DOHH2 (cell line): ENCODE measurements around the gene EVC2.

Experiments used
- H3F3A ChIP-seq: fragments of 200-600 bp; sonication (generic), shearing (Covaris generic); 2 replicates; pipeline ENCODE4 v1.6.0; 2016; ENCODE audit warnings: antibody characterized with exemption, mild to moderate bottlenecking; ENCODE audit not compliant: control insufficient read depth, insufficient read depth
- H3K27ac ChIP-seq: fragments of 200-600 bp; sonication (generic); 2 replicates; pipeline ENCODE4 v1.5.1; 2014; ENCODE audit warnings: low read depth, mild to moderate bottlenecking, low read length, moderate library complexity
- H3K27me3 ChIP-seq: fragments of 200-600 bp; sonication (generic); 2 replicates; pipeline ENCODE4 v1.6.1; 2014; ENCODE audit warnings: mild to moderate bottlenecking, low read length, mixed read lengths; ENCODE audit not compliant: control insufficient read depth
- H3K36me3 ChIP-seq: fragments of 200-600 bp; sonication (generic); 2 replicates; pipeline ENCODE4 v1.6.1; 2014; ENCODE audit warnings: mild to moderate bottlenecking, low read length, moderate library complexity, mixed read lengths; ENCODE audit not compliant: control insufficient read depth
- H3K4me1 ChIP-seq: fragments of 200-600 bp; sonication (generic); 2 replicates; pipeline ENCODE4 v1.6.1; 2014; ENCODE audit warnings: mild to moderate bottlenecking, low read length, mixed read lengths; ENCODE audit not compliant: control insufficient read depth
- H3K4me2 ChIP-seq: fragments of 200-600 bp; sonication (generic); 2 replicates; pipeline ENCODE4 v1.6.0; 2014; ENCODE audit warnings: mild to moderate bottlenecking, low read length, moderate library complexity
- H3K4me3 ChIP-seq: fragments of 200-600 bp; sonication (generic); 2 replicates; pipeline ENCODE4 v1.5.1; 2014; ENCODE audit warnings: mild to moderate bottlenecking, low read length, mixed read lengths
- H3K79me2 ChIP-seq: fragments of 200-600 bp; sonication (generic); 2 replicates; pipeline ENCODE4 v1.6.1; 2014; ENCODE audit warnings: mild to moderate bottlenecking, low read length, mixed read lengths; ENCODE audit not compliant: control insufficient read depth
- H3K9me2 ChIP-seq: fragments of 200-600 bp; sonication (generic); replicated peaks from 2 replicates; pipeline ENCODE4 v1.6.1; 2014; ENCODE audit warnings: mild to moderate bottlenecking, low read length, mixed read lengths; ENCODE audit not compliant: control insufficient read depth
- H3K9me3 ChIP-seq: fragments of 200-600 bp; sonication (generic); 2 replicates; pipeline ENCODE4 v1.6.1; 2014; ENCODE audit warnings: antibody characterized with exemption, low read length, mixed read lengths; ENCODE audit not compliant: control insufficient read depth, insufficient read depth
- H4K20me1 ChIP-seq: fragments of 200-600 bp; sonication (generic); 2 replicates; pipeline ENCODE4 v1.6.0; 2014; ENCODE audit warnings: low read depth, mild to moderate bottlenecking, antibody characterized with exemption, low read length, moderate library complexity; ENCODE audit not compliant: control insufficient read depth, insufficient read depth
- EZH2phosphoT487 ChIP-seq: fragments of 200-600 bp; sonication (generic); IDR thresholded peaks from 2 replicates; pipeline ENCODE4 v1.6.1; 2017; ENCODE audit warnings: borderline replicate concordance, mild to moderate bottlenecking, antibody characterized with exemption, low read length, moderate library complexity, mixed read lengths
- TF ChIP-seq, protein P1 (sequence below): fragments of 200-600 bp; sonication (generic); IDR thresholded peaks from one replicate; pipeline ENCODE4 v1.5.1; 2014; ENCODE audit warnings: antibody characterized with exemption, mild to moderate bottlenecking, low read depth, low read length; ENCODE audit not compliant: poor library complexity, severe bottlenecking

The EVC2 gene

DNA sequence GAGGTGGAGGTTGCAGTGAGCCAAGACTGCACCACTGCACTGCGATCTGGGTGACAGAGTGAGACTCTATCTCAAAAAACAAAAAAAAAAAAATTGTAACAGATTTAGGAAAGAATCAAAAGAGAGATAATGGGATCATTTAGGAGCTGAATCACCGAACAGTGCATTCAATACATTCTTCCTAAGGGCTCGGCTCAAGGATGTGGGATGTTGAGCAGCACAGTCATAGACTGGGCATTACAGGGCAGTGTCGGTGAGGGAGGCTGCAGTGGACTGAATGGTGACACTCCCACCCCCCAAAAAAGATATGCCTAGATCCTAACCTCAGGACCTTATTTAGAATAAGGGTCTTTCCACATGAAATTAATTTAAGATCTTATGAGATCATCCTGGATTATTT is 70.0 kb downstream of the EVC2 start:
- H3K79me2 ChIP-seq, result no peaks in the 10 kb centered on the region
- H3K9me3 ChIP-seq, result no peaks in the 10 kb centered on the region
- no peak overlapping the region for H3K27ac ChIP-seq
- no peaks in the 10 kb centered on the region for H3K4me1 ChIP-seq
- no peak overlapping the region for H3K4me2 ChIP-seq
- no peaks in the 10 kb centered on the region for H3K36me3 ChIP-seq
- TF ChIP-seq, protein P1, sequence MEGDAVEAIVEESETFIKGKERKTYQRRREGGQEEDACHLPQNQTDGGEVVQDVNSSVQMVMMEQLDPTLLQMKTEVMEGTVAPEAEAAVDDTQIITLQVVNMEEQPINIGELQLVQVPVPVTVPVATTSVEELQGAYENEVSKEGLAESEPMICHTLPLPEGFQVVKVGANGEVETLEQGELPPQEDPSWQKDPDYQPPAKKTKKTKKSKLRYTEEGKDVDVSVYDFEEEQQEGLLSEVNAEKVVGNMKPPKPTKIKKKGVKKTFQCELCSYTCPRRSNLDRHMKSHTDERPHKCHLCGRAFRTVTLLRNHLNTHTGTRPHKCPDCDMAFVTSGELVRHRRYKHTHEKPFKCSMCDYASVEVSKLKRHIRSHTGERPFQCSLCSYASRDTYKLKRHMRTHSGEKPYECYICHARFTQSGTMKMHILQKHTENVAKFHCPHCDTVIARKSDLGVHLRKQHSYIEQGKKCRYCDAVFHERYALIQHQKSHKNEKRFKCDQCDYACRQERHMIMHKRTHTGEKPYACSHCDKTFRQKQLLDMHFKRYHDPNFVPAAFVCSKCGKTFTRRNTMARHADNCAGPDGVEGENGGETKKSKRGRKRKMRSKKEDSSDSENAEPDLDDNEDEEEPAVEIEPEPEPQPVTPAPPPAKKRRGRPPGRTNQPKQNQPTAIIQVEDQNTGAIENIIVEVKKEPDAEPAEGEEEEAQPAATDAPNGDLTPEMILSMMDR, result no peak
- TF ChIP-seq EZH2phosphoT487, result no peak
- H4K20me1 ChIP-seq, result no peaks in the 10 kb centered on the region
- H3K9me2 ChIP-seq, result no peaks in the 10 kb centered on the region
- no peak overlapping the region for H3K4me3 ChIP-seq
- no peaks in the 10 kb centered on the region for H3K27me3 ChIP-seq
- no peaks in the 10 kb centered on the region for H3F3A ChIP-seq

DNA sequence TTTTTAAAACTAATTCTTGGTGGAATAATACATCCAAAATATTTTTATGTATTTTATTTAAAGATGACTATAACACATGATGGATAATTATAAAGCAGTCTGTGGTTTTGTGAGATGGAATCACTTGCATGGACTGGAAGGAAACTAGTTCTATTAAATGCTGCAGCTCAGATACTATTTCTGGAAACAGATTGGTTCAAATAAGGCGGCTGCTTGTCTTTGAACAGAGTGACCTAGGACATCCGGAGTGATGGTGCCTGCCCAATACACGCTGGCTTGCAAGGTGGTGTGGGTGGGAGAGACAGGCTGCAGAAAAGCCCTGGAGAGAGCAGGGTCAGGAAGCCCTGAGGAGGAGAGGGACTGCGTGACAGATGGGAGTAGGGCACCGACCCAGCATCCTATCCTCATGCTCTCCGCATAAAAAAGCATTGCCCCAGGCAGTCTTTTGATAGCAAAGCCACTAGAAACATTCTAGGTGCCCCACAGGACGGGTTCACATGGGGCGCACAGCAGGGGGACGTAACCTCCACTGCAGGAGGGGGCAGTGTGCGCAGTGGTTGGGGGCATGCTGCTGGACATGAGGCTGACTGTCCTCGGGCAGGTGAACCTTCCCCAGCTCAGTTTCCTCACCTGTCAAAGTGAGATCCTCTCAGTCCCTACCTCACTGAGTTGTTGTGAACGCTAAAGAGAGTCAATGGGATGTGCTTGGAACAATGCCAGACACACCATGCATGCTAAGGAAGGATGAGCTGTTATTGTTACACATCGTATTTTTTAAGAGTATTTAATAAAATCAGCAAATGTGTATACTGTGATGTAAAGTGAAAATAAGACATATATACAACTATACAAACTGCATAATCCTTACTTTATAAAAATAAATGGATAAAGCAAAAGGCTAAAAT is 71.3 kb downstream of the EVC2 start:
- Histone ChIP-seq H3K36me3 (no peaks in the 10 kb centered on the region), H3K79me2 (no peaks in the 10 kb centered on the region), H3K27me3 (no peaks in the 10 kb centered on the region), H3K4me1 (no peaks in the 10 kb centered on the region), H3K27ac (no peak overlapping the region), H3K9me2 (no peaks in the 10 kb centered on the region), H4K20me1 (no peaks in the 10 kb centered on the region), H3F3A (no peaks in the 10 kb centered on the region), H3K4me2 (no peak overlapping the region), H3K9me3 (no peaks in the 10 kb centered on the region), H3K4me3 (no peak overlapping the region)
- TF ChIP-seq, protein P1, result no peak
- no peak for TF ChIP-seq EZH2phosphoT487

DNA sequence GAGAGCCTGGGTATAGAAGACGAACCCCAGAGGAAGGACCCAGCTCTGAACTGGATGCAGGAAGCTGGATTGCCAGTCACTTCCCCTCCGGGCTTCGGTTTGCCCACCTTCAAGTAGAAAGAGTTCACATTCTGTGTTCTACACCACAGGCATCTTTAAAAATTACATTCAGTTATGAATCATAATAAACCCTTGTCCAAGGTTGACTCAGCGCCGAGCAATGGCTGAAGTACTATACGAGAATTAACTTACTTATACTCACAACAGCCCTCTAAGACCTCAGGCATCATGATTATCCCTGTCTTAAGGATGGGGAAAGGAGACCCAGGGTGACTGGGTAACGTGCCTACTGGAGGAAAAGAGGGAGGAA is 72.5 kb downstream of the EVC2 start:
- H3K36me3 ChIP-seq, result no peaks in the 10 kb centered on the region
- TF ChIP-seq, protein P1, result no peak
- TF ChIP-seq EZH2phosphoT487, result no peak
- no peak overlapping the region for H3K4me3 ChIP-seq
- no peaks in the 10 kb centered on the region for H3K9me3 ChIP-seq
- H3K27ac ChIP-seq, result no peak overlapping the region
- no peak overlapping the region for H3K4me2 ChIP-seq
- no peaks in the 10 kb centered on the region for H3K79me2 ChIP-seq
- H4K20me1 ChIP-seq, result no peaks in the 10 kb centered on the region
- H3F3A ChIP-seq, result no peaks in the 10 kb centered on the region
- no peaks in the 10 kb centered on the region for H3K4me1 ChIP-seq
- H3K27me3 ChIP-seq, result no peaks in the 10 kb centered on the region
- no peaks in the 10 kb centered on the region for H3K9me2 ChIP-seq
